Stimulated activated memory B cell treated with anti-CD40 and anti-IgM and Interleukin-4, amounts not matched to agents 10 μg/mL and 1 μg/mL and 100 μg/mL, for 72 hours (primary cell): ENCODE results near the gene RTL1.

Experiments
- ATAC-seq: fragments of 150-1000 bp; cut with Tn5 transposase; 2 replicates; pipeline ENCODE4 v1.10.0; 2021
- H3K27ac Mint-ChIP-seq: one replicate; pipeline ENCODE4 v1.8.0; 2022; ENCODE audit warnings: mild to moderate bottlenecking, mixed read lengths
- H3K27me3 Mint-ChIP-seq: one replicate; pipeline ENCODE4 v1.8.0; 2022; ENCODE audit warnings: mixed read lengths
- H3K36me3 Mint-ChIP-seq: one replicate; pipeline ENCODE4 v1.8.0; 2022; ENCODE audit warnings: mixed read lengths
- H3K4me1 Mint-ChIP-seq: one replicate; pipeline ENCODE4 v1.8.0; 2022; ENCODE audit warnings: mixed read lengths
- H3K4me3 Mint-ChIP-seq: one replicate; pipeline ENCODE4 v1.8.0; 2022; ENCODE audit warnings: mild to moderate bottlenecking, moderate library complexity, mixed read lengths
- H3K9me3 Mint-ChIP-seq: one replicate; pipeline ENCODE4 v1.8.0; 2022; ENCODE audit warnings: mixed read lengths

Gene RTL1

DNA sequence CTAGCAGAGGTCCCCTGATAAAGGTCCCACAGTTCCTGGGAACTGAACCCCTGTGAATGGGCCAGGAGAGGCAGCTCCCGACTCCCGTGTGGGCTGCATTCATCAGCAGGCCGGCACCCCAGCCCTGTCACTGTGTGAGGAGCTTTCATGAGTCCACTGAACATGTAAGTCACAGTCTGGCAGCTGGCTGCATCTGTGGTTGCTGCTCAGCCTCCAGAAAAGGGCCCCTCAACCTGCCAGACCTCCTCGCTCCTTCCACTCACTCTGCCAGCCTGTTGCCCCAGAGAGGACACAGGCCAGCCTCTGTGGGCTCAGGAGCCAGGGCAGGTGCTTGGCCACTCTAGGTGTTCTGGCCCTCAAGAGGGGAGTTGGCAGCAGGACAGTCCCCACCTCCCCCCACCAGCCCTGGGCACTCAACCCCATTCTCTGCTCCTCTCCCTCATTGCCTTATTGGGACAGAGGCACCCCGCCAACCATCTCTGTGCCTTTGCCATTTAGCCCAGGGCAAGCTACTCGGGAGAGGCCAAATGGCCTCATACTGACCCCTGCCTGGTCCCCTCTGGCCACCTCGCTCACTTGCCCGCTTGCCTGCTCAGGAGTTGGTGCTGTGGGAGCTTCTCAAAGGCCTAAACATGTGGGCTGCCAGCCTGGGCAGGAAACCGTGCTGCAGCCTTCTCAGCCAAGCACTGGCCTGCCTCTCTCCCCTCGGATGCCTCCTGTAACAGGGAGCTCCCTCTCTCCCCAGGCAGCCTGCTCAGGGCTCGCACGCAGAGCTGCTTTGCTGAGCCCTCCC, 1.9 kb downstream of the RTL1 start:
- peaks cover 4% of the 10 kb centered on the region for H3K9me3 Mint-ChIP-seq
- no peaks in the 10 kb centered on the region for H3K4me1 Mint-ChIP-seq
- no peak for ATAC-seq

DNA sequence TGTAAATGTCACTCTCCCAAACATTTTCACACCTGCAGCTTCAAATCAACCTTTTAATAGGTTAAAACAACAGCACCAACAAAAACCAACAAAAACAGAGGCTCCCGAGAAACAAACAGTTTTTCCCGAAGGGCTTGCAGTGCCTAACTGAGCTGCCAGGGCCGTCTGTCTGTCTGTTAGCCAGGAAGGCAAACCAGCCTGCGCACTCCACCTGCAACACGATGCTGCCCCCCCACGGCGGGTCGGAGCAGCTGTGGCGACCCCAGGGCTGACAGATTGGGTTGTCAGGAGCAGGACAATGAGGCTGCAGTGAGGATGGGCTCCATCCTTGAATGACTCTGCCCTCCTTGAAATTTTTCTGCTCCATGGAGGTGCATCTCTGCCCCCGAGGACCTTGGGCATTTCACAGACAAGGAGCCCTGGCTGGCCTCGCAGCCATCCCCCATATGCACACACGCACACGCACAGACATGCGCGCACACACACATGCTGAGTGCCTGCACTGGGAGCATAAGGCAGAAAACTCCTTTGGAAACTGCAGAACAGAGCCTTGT, 2.6 kb downstream of the RTL1 start:
- no peak for ATAC-seq
- Mint-ChIP-seq H3K9me3 (peaks cover 4% of the 10 kb centered on the region), H3K4me1 (no peaks in the 10 kb centered on the region), H3K36me3 (peaks cover 7% of the 10 kb centered on the region), H3K27me3 (peaks cover 60% of the 10 kb centered on the region), H3K4me3 (no peak overlapping the region), H3K27ac (no peak overlapping the region)

More for the DNA sequence above, 1.9 kb downstream of the RTL1 start:
- Mint-ChIP-seq H3K4me3 (no peak overlapping the region), H3K27ac (no peak overlapping the region), H3K36me3 (peaks cover 7% of the 10 kb centered on the region), H3K27me3 (peaks cover 60% of the 10 kb centered on the region)

DNA sequence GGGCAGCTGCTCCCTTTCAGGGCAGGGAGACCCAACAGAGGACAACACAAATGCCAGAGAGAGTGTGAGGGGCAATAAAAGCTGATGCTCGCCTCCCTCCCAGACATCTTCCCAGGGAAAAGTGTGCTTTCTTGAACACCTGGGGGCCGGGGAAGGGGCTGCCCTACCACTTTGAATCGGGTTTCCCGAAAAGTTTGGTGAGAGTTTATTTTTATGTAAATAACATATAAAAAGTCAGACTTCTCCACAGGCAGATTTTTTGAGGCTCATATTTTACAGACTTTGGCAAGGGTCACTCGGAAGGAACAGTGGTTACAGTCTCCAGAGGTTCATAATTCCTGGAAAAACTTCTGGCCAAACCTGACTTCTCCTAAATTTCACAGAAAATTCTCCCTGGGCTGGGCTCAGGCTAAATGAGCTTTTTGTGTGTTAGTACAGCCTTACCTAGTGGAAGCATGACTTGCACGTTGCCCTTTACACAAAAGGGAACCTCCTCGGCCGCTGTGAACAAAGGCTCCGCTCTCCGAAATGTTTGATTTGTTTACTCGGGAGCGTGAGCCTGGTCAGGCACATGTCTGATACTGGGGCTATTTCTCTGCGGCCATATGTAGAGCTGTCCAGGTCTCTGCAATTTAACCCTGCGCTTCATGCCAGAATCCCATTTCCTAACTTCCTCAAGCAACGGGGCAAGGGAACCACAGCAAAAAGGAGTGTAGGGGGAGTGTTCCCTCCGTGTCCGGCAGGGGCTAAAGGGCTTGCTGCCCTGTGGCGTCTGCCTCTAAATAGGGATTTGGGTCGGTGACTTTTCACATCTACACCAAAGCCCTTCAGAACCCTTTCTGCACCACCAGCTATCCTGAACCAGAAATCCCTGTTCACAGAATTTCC, 3.4 kb downstream of the RTL1 start:
- Mint-ChIP-seq H3K4me3 (no peak overlapping the region), H3K36me3 (peaks cover 7% of the 10 kb centered on the region), H3K4me1 (no peaks in the 10 kb centered on the region), H3K27ac (no peak overlapping the region), H3K27me3 (peaks cover 60% of the 10 kb centered on the region), H3K9me3 (peaks cover 4% of the 10 kb centered on the region)
- no peak for ATAC-seq

DNA sequence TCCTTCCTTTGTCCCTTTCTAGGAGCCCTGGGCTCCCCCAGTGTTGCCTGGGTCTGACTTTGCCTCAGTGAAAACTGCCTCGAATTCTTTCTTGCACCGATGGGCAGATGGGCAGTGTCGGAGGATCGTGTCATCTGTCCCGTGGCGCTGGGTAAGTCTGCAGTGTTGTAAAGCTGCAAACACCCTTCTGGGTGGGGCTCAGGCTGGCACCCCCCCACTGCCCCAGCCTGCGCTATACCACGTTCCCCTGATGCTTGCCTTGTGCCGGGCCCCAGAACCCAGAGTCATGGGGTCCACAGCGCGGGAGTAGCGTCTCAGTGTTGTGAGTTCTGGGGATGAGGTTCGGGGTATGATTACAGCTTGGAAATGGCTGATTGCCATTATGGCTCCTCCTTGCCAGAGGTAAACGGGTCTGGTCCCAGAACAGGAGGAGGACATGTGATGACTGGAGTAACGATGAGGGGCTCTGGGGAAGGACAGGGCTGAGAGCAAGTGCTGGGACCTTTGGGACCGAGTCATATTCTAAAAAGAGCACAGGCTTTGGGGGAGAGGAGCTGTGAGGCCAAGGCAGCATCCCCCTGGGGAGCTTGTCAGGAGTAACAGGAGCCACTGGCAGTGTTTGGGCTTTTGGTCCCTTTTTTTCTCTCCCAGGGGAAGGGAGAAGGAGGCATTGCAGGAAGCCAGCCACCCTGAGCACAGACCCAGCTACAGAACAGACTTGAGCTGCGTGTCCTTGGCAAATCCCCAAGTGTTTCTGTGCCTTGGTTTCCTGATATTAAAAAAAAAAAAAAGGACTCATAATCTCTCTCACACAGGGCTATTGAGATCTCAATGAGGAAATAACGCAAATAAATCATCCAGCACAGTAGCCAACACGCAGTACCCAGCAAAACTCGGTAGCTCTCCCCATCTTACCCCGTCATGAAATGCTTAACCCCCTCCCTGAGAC, 4.3 kb downstream of the RTL1 start:
- Mint-ChIP-seq H3K4me1 (no peaks in the 10 kb centered on the region), H3K4me3 (no peak overlapping the region), H3K9me3 (peaks cover 4% of the 10 kb centered on the region), H3K27me3 (peaks cover 55% of the 10 kb centered on the region), H3K36me3 (peaks cover 7% of the 10 kb centered on the region), H3K27ac (no peak overlapping the region)
- peak; percentile 29 for ATAC-seq

DNA sequence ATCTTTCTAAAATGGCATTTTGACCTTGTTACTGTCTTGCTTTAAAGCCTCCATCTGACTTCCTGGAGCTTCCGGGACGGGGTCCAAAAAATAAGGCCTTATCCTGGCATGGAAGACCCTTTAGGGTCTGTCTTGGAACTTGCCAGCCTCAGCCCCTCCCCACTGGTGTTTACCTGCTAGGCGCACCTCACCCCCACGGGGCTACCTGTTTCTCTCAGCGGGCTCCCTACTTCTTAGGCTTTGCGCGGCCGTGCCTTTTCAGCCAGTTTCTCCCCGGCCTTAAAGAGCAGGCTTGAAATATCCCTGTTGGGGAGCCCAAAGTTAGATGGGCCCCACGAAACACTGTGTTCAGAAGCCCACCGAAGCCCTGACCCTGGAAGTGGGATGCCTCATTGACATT, 5.1 kb downstream of the RTL1 start:
- Mint-ChIP-seq H3K9me3 (peaks cover 4% of the 10 kb centered on the region), H3K4me1 (no peaks in the 10 kb centered on the region), H3K4me3 (no peak overlapping the region), H3K27ac (no peak overlapping the region), H3K27me3 (peaks cover 47% of the 10 kb centered on the region), H3K36me3 (peaks cover 7% of the 10 kb centered on the region)
- no peak for ATAC-seq

DNA sequence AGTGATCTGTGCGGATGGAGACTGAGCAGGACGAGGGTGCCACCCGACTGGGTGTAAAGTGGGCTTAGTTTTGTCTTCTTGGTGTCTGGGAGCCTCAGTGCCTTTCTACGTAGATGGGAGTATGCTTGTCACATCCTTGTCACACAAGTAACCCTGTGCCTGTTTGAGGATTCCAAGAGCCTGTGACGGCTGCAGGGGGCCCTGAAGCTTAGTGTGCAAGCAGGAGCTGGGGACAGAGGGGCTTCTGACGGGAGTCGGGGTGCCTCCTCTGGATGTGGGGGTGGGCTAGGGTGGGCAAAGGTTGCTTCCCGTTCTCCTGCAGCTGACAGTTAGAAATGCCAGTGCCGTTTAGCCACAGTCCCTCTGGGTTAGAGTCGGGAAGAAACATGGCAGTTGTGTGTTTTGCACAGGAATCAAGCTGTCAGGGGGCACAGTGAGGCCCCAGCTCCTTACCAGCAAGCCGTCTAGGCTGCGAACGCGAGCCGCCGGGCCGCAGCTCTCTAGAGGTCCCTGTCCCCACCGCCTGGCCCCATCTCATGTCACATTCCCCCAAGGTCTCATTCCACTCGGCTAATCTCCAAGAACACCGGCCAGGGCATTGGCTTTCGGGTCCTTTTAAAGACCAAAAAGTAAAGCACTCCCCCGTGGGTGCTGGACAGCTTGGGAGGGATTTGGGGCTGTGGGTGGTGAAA, 7.0 kb downstream of the RTL1 start:
- H3K4me3 Mint-ChIP-seq, result no peak overlapping the region
- H3K27me3 Mint-ChIP-seq, result peaks cover 28% of the 10 kb centered on the region
- no peaks in the 10 kb centered on the region for H3K9me3 Mint-ChIP-seq
- H3K4me1 Mint-ChIP-seq, result no peaks in the 10 kb centered on the region
- no peak overlapping the region for H3K27ac Mint-ChIP-seq
- no peaks in the 10 kb centered on the region for H3K36me3 Mint-ChIP-seq
- no peak for ATAC-seq

DNA sequence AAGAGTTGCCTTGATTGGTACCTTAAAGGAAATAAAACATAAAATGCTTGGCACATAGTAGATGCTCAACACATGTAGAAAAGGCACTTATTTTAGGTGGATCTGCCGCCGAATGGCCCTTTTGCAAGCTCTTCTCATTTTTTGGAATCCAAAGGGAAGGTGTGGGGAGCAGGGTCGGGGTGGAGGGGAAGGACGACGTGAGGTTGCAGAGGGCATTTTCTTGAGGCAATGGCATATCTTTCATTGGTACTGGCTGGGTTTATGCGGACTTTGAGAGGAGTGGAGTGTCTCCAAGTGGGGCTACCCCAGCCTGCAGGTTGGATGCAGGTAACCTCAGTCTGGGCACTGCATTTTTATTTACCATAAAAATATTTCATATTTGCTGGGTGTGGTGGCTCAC, 8.1 kb downstream of the RTL1 start:
- Mint-ChIP-seq H3K27ac (no peak overlapping the region), H3K4me1 (no peaks in the 10 kb centered on the region), H3K9me3 (no peaks in the 10 kb centered on the region), H3K4me3 (no peak overlapping the region), H3K36me3 (no peaks in the 10 kb centered on the region), H3K27me3 (peaks cover 18% of the 10 kb centered on the region)
- ATAC-seq, result no peak

DNA sequence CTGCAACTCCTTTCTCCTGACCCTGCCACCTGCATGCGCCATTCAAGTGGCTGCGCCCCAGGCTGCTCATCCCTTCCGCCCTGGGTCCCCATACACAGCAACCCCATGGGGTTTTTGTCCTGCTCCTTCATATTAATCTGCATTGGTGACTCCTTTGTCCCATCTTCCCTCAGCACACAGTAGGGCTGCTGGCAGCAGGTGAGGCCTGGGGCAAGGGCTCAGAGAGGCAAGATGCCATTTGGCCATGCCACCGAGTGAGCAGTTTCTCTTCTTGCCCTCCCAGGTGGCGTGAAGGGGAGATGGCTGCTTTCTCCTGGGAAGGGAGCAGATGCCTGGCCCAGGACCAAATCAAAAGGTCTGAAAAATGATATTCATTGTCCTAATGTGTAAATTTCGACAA, 9.1 kb downstream of the RTL1 start:
- H3K4me3 Mint-ChIP-seq, result no peak overlapping the region
- H3K9me3 Mint-ChIP-seq, result no peaks in the 10 kb centered on the region
- H3K27me3 Mint-ChIP-seq, result peaks cover 8% of the 10 kb centered on the region
- no peaks in the 10 kb centered on the region for H3K4me1 Mint-ChIP-seq
- ATAC-seq, result no peak
- no peak overlapping the region for H3K27ac Mint-ChIP-seq
- H3K36me3 Mint-ChIP-seq, result no peaks in the 10 kb centered on the region

DNA sequence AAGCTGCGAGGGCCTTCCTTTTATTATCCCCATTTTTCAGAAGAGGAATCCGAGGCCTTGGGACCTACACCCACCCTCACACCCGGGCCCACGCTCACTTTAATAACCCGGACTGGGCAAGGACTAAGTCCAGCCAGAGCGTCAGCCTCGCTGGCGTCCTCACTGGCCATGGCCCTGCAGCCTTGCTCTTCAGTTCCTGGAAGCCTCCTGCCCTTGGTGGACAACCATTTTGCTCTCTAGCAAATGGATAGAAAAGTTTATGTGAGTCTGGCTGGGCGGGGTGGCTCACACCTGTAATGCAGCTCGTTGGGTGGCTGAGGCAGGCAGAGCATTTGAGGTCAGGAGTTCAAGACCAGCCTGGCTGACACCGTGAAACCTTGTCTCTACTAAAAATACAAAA, 9.8 kb downstream of the RTL1 start:
- no peaks in the 10 kb centered on the region for H3K9me3 Mint-ChIP-seq
- peaks cover 2% of the 10 kb centered on the region for H3K27me3 Mint-ChIP-seq
- no peak overlapping the region for H3K27ac Mint-ChIP-seq
- H3K4me1 Mint-ChIP-seq, result no peaks in the 10 kb centered on the region
- H3K4me3 Mint-ChIP-seq, result no peak overlapping the region
- H3K36me3 Mint-ChIP-seq, result no peaks in the 10 kb centered on the region
- ATAC-seq, result no peak

DNA sequence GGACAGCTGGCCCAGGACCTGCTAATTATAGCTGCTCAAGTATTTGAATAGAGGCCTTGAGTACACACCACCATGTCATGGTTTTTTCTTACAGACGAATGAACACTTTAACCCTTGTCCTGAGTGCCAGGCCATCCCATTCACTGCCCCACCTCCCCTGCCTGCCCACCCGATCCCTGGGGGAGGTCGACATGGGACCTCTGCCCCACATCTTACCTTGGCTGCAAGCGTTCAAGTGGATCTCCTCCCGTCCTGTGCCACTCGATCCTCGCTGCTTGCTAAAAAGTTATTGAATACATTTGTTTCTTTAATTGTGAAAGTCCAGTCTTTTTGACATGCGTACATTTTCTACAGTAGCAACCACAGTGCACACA, 10.3 kb downstream of the RTL1 start:
- Mint-ChIP-seq H3K4me1 (no peaks in the 10 kb centered on the region), H3K9me3 (no peaks in the 10 kb centered on the region), H3K36me3 (no peaks in the 10 kb centered on the region), H3K4me3 (no peak overlapping the region), H3K27me3 (no peaks in the 10 kb centered on the region), H3K27ac (no peak overlapping the region)
- no peak for ATAC-seq

DNA sequence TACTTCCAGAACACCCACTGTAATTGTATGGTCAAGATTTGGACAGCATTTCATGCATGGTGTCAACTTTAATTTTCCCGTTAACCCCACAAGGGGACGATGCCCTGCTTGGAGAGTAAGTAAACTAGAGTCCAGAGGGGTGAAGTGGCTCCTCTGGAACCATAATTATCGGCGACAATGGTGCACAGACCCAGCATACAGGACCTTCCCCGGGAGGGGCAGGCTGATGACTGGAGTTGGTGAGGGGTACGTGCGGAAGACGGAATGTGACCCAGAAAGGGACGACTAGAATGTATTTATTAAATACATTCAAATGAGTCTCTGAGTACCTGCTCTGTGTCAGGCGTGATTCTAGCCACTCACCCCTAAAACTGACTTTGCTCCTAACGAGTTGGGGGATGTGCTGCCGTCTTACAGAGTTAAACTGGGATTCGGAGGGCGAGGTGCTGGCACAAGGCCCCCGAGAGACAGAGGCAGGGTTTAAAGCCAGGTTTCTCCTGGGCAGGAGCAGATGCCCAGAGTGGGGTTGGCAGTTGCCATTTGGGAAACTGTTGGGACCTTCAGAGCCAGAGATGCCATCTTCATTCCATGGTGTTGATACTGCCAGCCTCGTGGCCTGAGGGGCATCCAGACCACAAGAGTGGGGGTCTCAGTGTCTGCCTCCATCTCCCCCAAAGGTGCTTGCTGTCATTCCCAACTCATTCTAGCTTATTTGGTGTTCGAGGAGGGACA, 10.9 kb downstream of the RTL1 start:
- no peaks in the 10 kb centered on the region for H3K4me1 Mint-ChIP-seq
- H3K4me3 Mint-ChIP-seq, result no peak overlapping the region
- no peaks in the 10 kb centered on the region for H3K9me3 Mint-ChIP-seq
- no peaks in the 10 kb centered on the region for H3K36me3 Mint-ChIP-seq
- H3K27ac Mint-ChIP-seq, result no peak overlapping the region
- no peak for ATAC-seq
- no peaks in the 10 kb centered on the region for H3K27me3 Mint-ChIP-seq

DNA sequence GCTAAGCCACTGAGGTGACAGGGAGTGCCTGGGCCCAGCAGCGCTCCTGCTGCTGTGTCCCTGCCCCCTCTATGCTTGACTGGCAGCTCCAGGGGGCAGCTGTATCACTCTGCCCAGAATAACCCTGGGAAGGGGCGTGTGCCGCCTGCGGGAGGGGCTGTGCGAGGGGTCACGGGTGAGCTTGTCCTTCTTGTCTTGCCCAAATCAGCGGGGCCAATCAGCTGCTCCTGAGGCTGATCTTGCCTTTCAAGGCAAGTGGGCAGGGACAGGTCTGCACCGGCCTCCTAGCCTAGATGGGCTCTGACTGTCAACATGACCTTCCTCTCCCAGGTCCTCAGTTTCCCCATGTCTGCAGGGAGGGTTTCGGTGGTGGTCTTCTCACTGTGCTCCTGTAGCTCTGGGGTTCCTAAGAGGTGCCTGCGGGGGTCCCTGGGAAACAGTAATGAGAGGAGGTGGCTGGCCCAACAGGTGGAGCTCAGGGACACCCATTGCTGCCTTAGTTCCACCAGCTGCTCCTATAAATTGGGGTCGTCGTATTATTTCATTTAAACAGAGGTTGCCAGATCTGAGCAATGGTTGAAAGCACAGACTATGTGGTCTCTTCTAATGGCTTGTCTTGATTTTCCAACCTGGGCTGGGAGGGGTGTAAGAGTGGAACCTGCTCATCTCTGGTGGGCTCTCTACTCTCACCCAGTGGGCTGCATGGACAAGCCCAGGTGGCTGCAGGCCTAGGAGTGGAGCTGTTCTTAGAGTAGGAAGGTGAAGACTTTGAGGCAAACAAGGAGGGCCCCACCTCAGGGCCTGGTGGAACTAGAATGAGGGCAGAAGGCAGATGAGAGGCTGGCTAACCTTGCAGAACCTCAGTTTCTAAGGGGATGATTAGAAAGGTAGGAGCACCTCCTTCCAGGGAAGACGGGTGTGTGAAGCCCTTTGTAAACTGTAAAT, 11.7 kb downstream of the RTL1 start:
- Mint-ChIP-seq H3K27me3 (no peaks in the 10 kb centered on the region), H3K4me3 (no peak overlapping the region), H3K36me3 (no peaks in the 10 kb centered on the region), H3K27ac (no peak overlapping the region), H3K4me1 (no peaks in the 10 kb centered on the region), H3K9me3 (no peaks in the 10 kb centered on the region)
- peak; percentile 44 for ATAC-seq

DNA sequence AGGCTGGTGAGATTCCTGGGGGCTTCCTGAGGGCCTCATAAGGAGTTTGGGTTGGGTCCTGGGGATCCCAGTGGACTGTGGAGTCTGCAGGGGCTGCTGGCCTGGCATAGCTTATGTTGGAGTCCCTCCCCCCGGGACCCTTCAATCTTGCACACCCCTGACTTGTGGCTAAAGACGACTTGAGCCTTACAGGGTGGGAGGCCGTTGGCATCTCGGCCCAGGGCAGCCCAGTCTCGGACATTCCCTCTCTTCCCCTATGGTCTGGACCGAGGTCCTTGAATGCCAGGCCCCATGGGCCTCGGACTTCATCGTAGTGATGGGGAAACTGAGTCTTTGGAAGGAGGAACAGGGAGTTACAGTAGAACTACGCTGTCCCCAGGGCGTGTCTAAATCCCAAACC, 12.5 kb downstream of the RTL1 start:
- H3K9me3 Mint-ChIP-seq, result no peaks in the 10 kb centered on the region
- ATAC-seq, result no peak
- no peaks in the 10 kb centered on the region for H3K4me1 Mint-ChIP-seq
- no peaks in the 10 kb centered on the region for H3K27me3 Mint-ChIP-seq
- H3K36me3 Mint-ChIP-seq, result no peaks in the 10 kb centered on the region
- no peak overlapping the region for H3K27ac Mint-ChIP-seq
- H3K4me3 Mint-ChIP-seq, result no peak overlapping the region
